HepG2 (cell line): ENCODE measurements around the gene NDUFB10. TPM values are rescaled to one million over a fixed set of nuclear protein-coding genes. Genes with fewer than 3 reads are reported as not detected.

Source experiments
- ATAC-seq: fragments of 200-7000 bp; cut with Tn5 transposase; 3 replicates; pipeline ENCODE4 v1.9.1; 2020; ENCODE audit warnings: mild to moderate bottlenecking, moderate library complexity
- BruUV-seq: library from RNA; stranded (reverse); fragments of 400-500 nt; replicated peaks from 2 replicates; lab custom pipeline; 2021; lab: Mats Ljungman, UMichigan
- CTCF ChIA-PET: fragments of 300-600 bp; formaldehyde crosslinking; extraction: SDS; loops from one replicate; lab custom pipeline; 2021; ENCODE audit warnings: low total read pairs, inconsistent platforms, low intra/inter-chr PET ratio; lab: Yijun Ruan, JAX
- POLR2A ChIA-PET: fragments of 350-600 bp; sonication (Branson Sonifier 250); formaldehyde crosslinking; loops from one replicate; lab custom pipeline; 2020; ENCODE audit warnings: antibody characterized with exemption, inconsistent platforms; lab: Yijun Ruan, JAX
- DNase-seq: peaks from one replicate; pipeline ENCODE4 v3.0.0-alpha.2; 2015; ENCODE audit warnings: low spot score
- FAIRE-seq: peaks from 3 replicates; lab custom pipeline; 2011; peaks lifted over from hg19 to GRCh38; lab: Jason Lieb, UNC
- H2AFZ ChIP-seq: one replicate; pipeline ENCODE4 v1.6.1; 2011; ENCODE audit warnings: low read length, inconsistent platforms
- H3K27ac ChIP-seq: fragments of 300-600 bp; 3 replicates; pipeline ENCODE4 v1.8.0; 2011; ENCODE audit warnings: mixed run types, mild to moderate bottlenecking, mixed read lengths, low read length, inconsistent platforms; ENCODE audit not compliant: insufficient read depth; ENCODE audit errors: extremely low read length
- H3K27me3 ChIP-seq, 2 experiments: fragments of 200-600 bp in 1 of 2; 2 replicates in 1 of 2; 3 replicates in 1 of 2; pipeline versions ENCODE4 v1.6.0 to v1.8.0; 2011; ENCODE audit warnings: low read length in 2 of 2, mild to moderate bottlenecking in 2 of 2, moderate library complexity in 2 of 2, inconsistent platforms in 1 of 2; ENCODE audit not compliant: insufficient read depth in 2 of 2, control insufficient read depth in 1 of 2
- H3K36me3 ChIP-seq, 2 experiments: fragments of 200-600 bp in 1 of 2; replicated peaks in 1 of 2; 2 replicates in 1 of 2; 3 replicates in 1 of 2; pipeline versions ENCODE4 v1.5.1 to v1.8.0; 2011; ENCODE audit warnings: low read length in 2 of 2, inconsistent platforms in 1 of 2; ENCODE audit not compliant: insufficient read depth in 2 of 2, control insufficient read depth in 1 of 2
- H3K4me1 ChIP-seq: 2 replicates; pipeline ENCODE4 v1.5.1; 2012; ENCODE audit warnings: low read length, inconsistent platforms; ENCODE audit not compliant: insufficient read depth
- H3K4me2 ChIP-seq: 2 replicates; pipeline ENCODE4 v1.6.0; 2011; ENCODE audit warnings: low read depth, low read length, inconsistent platforms
- H3K4me3 ChIP-seq, 3 experiments: fragments of 200-600 bp in 1 of 3; sonication (generic), shearing (Covaris generic) in 1 of 3; replicated peaks in 1 of 3; 2 replicates each; pipeline ENCODE4 v1.5.1; 2011 to 2016; ENCODE audit warnings: low read length in 3 of 3, inconsistent platforms in 2 of 3, low read depth in 2 of 3, mild to moderate bottlenecking in 2 of 3, control low read depth in 1 of 3, mixed read lengths in 1 of 3; ENCODE audit not compliant: insufficient read depth in 1 of 3
- H3K79me2 ChIP-seq: one replicate; pipeline ENCODE4 v1.6.1; 2011; ENCODE audit warnings: low read length, inconsistent platforms; ENCODE audit not compliant: insufficient read depth
- H3K9ac ChIP-seq: 2 replicates; pipeline ENCODE4 v1.6.0; 2011; ENCODE audit warnings: mild to moderate bottlenecking, low read depth, low read length, inconsistent platforms; ENCODE audit not compliant: insufficient read depth
- H3K9me3 ChIP-seq: 2 replicates; pipeline ENCODE4 v1.5.1; 2012; ENCODE audit warnings: mild to moderate bottlenecking, low read length
- H4K20me1 ChIP-seq: 2 replicates; pipeline ENCODE4 v1.6.0; 2011; ENCODE audit warnings: inconsistent platforms, mild to moderate bottlenecking, low read length, moderate library complexity; ENCODE audit not compliant: insufficient read depth
- CTCF ChIP-seq: sonication (generic); formaldehyde crosslinking; IDR thresholded peaks from 2 replicates; pipeline ENCODE4 v1.5.0; 2020; ENCODE audit warnings: mild to moderate bottlenecking, missing genetic modification reagents, moderate library complexity
- FOXK1 ChIP-seq: sonication (generic); formaldehyde crosslinking; IDR thresholded peaks from 2 replicates; pipeline ENCODE4 v1.4.0; 2020; ENCODE audit warnings: low read depth, missing genetic modification reagents, borderline replicate concordance
- HOXA9 ChIP-seq: sonication (generic); formaldehyde crosslinking; IDR thresholded peaks from 2 replicates; pipeline ENCODE4 v1.8.1; 2022; ENCODE audit warnings: missing genetic modification reagents, mild to moderate bottlenecking, moderate library complexity, borderline replicate concordance
- THRA ChIP-seq: sonication (generic); formaldehyde crosslinking; IDR thresholded peaks from 2 replicates; pipeline ENCODE4 v1.4.0; 2020; ENCODE audit warnings: missing genetic modification reagents, borderline replicate concordance
- YEATS4 ChIP-seq: sonication (generic); formaldehyde crosslinking; IDR thresholded peaks from 2 replicates; pipeline ENCODE4 v1.4.0; 2020; ENCODE audit warnings: missing genetic modification reagents, borderline replicate concordance
- ZNF292 ChIP-seq: sonication (generic); formaldehyde crosslinking; IDR thresholded peaks from 2 replicates; pipeline ENCODE4 v1.8.1; 2022; ENCODE audit warnings: mild to moderate bottlenecking, low read depth, missing genetic modification reagents, borderline replicate concordance
- ZNF343 ChIP-seq: sonication (generic); formaldehyde crosslinking; IDR thresholded peaks from 2 replicates; pipeline ENCODE4 v1.4.0; 2020; ENCODE audit warnings: mild to moderate bottlenecking, missing genetic modification reagents
- ZNF354B ChIP-seq: sonication (generic); formaldehyde crosslinking; IDR thresholded peaks from 2 replicates; pipeline ENCODE4 v1.8.0; 2022; ENCODE audit warnings: mild to moderate bottlenecking, missing genetic modification reagents
- ZNF569 ChIP-seq: sonication (generic); formaldehyde crosslinking; IDR thresholded peaks from 2 replicates; pipeline ENCODE4 v1.5.0; 2020; ENCODE audit warnings: mild to moderate bottlenecking, missing genetic modification reagents, moderate library complexity, borderline replicate concordance
- ZNF83 ChIP-seq: sonication (generic); formaldehyde crosslinking; IDR thresholded peaks from 2 replicates; pipeline ENCODE4 v1.4.0; 2020; ENCODE audit warnings: missing genetic modification reagents, mild to moderate bottlenecking, borderline replicate concordance
- ZNF841 ChIP-seq: sonication (generic); formaldehyde crosslinking; IDR thresholded peaks from 2 replicates; pipeline ENCODE4 v1.8.1; 2023; ENCODE audit warnings: missing genetic modification reagents, borderline replicate concordance
- WGBS: methylation state at CpG from one replicate; pipeline ENCODE4 v1.1.6; 2017; ENCODE audit warnings: low lambda C conversion rate; 5-methylcytosine and 5-hydroxymethylcytosine counted together
- in situ Hi-C: cut with HindIII; loops from 2 replicates; pipeline ENCODE4 v1.10.0; 2017; ENCODE audit warnings: low pct_unique_long_range_greater_than_20kb; ENCODE audit not compliant: extremely low pct_ligation_motif_present
- intact Hi-C: fragments of 100-400 bp; cut with micrococcal nuclease; formaldehyde crosslinking; loops from one replicate; pipeline ENCODE4 v1.10.0; 2022; ENCODE audit not compliant: unreplicated experiment
- polyA plus RNA-seq, 8 experiments: library from polyadenylated mRNA; depleted of rRNA in 3 of 8; stranded (reverse) in 7 of 8; unstranded in 1 of 8; fragments of >200 nt; fragmentation: Illumina TruSeq in 4 of 8; extraction: Trizol in 4 of 8; gene quantifications; 2 replicates each; pipeline versions ENCODE4 v1.2.1 to v1.2.3, GENCODE V29; 2011 to 2016; ENCODE audit warnings: low read depth in 4 of 8, missing spikeins in 1 of 8, mixed read lengths in 1 of 8; ENCODE audit not compliant: insufficient read depth in 1 of 8
- total RNA-seq, 5 experiments: library from RNA; depleted of rRNA; stranded (reverse); fragments of >200 nt; fragmentation: Illumina TruSeq; extraction: Trizol; gene quantifications; 2 replicates each; pipeline ENCODE4 v1.2.3, GENCODE V29; 2016; ENCODE audit warnings: low read depth in 1 of 5

The NDUFB10 gene
- total and polyA plus RNA-seq, 2 of the 13 experiments (the other 11 are each of a cell fraction or from before 2014, with no cell fraction given): 68.6 to 157 TPM

GRCh38 chr16:1914084-1914608 lies 45.2 kb upstream of the NDUFB10 start:
- POLR2A ChIA-PET: no interaction called here
- intact Hi-C loops: no loop called here
- TF ChIP-seq ZNF841 (CRISPR knock-in tag) (no peak), THRA (CRISPR knock-in tag) (no peak), HOXA9 (CRISPR knock-in tag) (no peak)

GRCh38 chr16:1914988-1915387 lies 44.4 kb upstream of the NDUFB10 start:
- BruUV-seq: no TSS peak
- Histone ChIP-seq H2AFZ (no peak overlapping the region), H3K9me3 (no peaks in the 10 kb centered on the region), H3K9ac (no peak overlapping the region), H3K4me1 (peaks cover 9% of the 10 kb centered on the region), H3K27me3 (peaks cover 32 to 69% of the 10 kb centered on the region in 2 experiments), H3K79me2 (no peaks in the 10 kb centered on the region), H3K27ac (no peak overlapping the region), H3K36me3 (no peaks in the 10 kb centered on the region), H3K4me3 (no peak overlapping the region), H4K20me1 (0 out of 2 replicates have a peak, but pooled peaks cover 2% of the 10 kb centered on the region), H3K4me2 (no peak overlapping the region)
- ATAC-seq (no peak), FAIRE-seq (no peak), DNase-seq (no peak)
- WGBS: 10% methylated on average over 7 of the region's 8 CpGs
- ChIA-PET CTCF (no interaction called here), POLR2A (no interaction called here)
- intact Hi-C loops: no loop called here
- no peak for TF ChIP-seq CTCF (CRISPR knock-in tag)
- TF ChIP-seq ZNF83 (CRISPR knock-in tag): no peak
- no peak for TF ChIP-seq ZNF569 (CRISPR knock-in tag)
- no peak for TF ChIP-seq YEATS4 (CRISPR knock-in tag)
- no peak for TF ChIP-seq ZNF343 (CRISPR knock-in tag)
- no peak for TF ChIP-seq FOXK1
- TF ChIP-seq ZNF354B (CRISPR knock-in tag): no peak
- no peak for TF ChIP-seq ZNF292
- in situ Hi-C loops: no loop called here

More at GRCh38 chr16:1914084-1914608, 45.2 kb upstream of the NDUFB10 start:
- Histone ChIP-seq H3K4me3 (no peak overlapping the region), H3K4me1 (peaks cover 9% of the 10 kb centered on the region), H3K36me3 (no peaks in the 10 kb centered on the region), H2AFZ (no peak overlapping the region), H3K27me3 (peaks cover 25 to 66% of the 10 kb centered on the region in 2 experiments), H3K9me3 (no peaks in the 10 kb centered on the region), H4K20me1 (no peaks in the 10 kb centered on the region), H3K27ac (no peak overlapping the region), H3K79me2 (no peaks in the 10 kb centered on the region), H3K9ac (no peak overlapping the region), H3K4me2 (no peak overlapping the region)
- 3% methylated on average over 5 of the region's 15 CpGs for WGBS
- no TSS peak for BruUV-seq
- ATAC-seq (no peak), DNase-seq (no peak), FAIRE-seq (no peak)
- in situ Hi-C loops: no loop called here
- CTCF ChIA-PET: no interaction called here
